WTC11 (cell line): ENCODE measurements around the gene PARPBP.

ENCODE experiments used
- ATF3 ChIP-seq: sonication (generic); formaldehyde crosslinking; conservative IDR thresholded peaks from 2 replicates; pipeline ENCODE4 v1.8.1; 2022; ENCODE audit warnings: mild to moderate bottlenecking, missing genetic modification reagents
- CTCF ChIP-seq: fragments of 200-600 bp; IDR thresholded peaks from 2 replicates; pipeline ENCODE4 v1.8.0; 2022; ENCODE audit warnings: antibody characterized with exemption
- E2F5 ChIP-seq: sonication (generic); formaldehyde crosslinking; IDR thresholded peaks from 2 replicates; pipeline ENCODE4 v1.8.1; 2022; ENCODE audit warnings: mild to moderate bottlenecking, moderate library complexity, missing genetic modification reagents
- FOXP1 ChIP-seq: sonication (generic); formaldehyde crosslinking; IDR thresholded peaks from 2 replicates; pipeline ENCODE4 v1.8.0; 2022; ENCODE audit warnings: missing genetic modification reagents, mild to moderate bottlenecking, moderate library complexity, borderline replicate concordance
- FOXP4 ChIP-seq: sonication (generic); formaldehyde crosslinking; IDR thresholded peaks from 2 replicates; pipeline ENCODE4 v1.8.0; 2022; ENCODE audit warnings: mild to moderate bottlenecking, missing genetic modification reagents
- IRF2 ChIP-seq: sonication (generic); formaldehyde crosslinking; IDR thresholded peaks from 2 replicates; pipeline ENCODE4 v1.8.0; 2022; ENCODE audit warnings: low read depth, missing genetic modification reagents, borderline replicate concordance
- MAX ChIP-seq: sonication (generic); formaldehyde crosslinking; IDR thresholded peaks from 2 replicates; pipeline ENCODE4 v1.8.0; 2022; ENCODE audit warnings: mild to moderate bottlenecking, missing genetic modification reagents
- NFATC4 ChIP-seq: fragments of 250-450 bp; sonication (Bioruptor Pico); IDR thresholded peaks from 2 replicates; pipeline ENCODE4 v1.9.0; 2021; ENCODE audit warnings: mild to moderate bottlenecking
- RELA ChIP-seq: sonication (generic); formaldehyde crosslinking; IDR thresholded peaks from 2 replicates; pipeline ENCODE4 v1.8.1; 2022; ENCODE audit warnings: missing genetic modification reagents, mild to moderate bottlenecking, borderline replicate concordance
- ZBTB21 ChIP-seq: sonication (generic); formaldehyde crosslinking; IDR thresholded peaks from 2 replicates; pipeline ENCODE4 v1.8.1; 2023; ENCODE audit warnings: mild to moderate bottlenecking, missing genetic modification reagents, borderline replicate concordance
- ZNF232 ChIP-seq: sonication (generic); formaldehyde crosslinking; IDR thresholded peaks from 2 replicates; pipeline ENCODE4 v1.8.0; 2022; ENCODE audit warnings: mild to moderate bottlenecking, missing genetic modification reagents
- ZNF423 ChIP-seq: fragments of 250-450 bp; sonication (Bioruptor Pico); IDR thresholded peaks from 2 replicates; pipeline ENCODE4 v2.1.2; 2022; ENCODE audit warnings: mild to moderate bottlenecking, moderate library complexity
- TF ChIP-seq, protein P1 (sequence below): sonication (generic); formaldehyde crosslinking; IDR thresholded peaks from 2 replicates; pipeline ENCODE4 v1.8.1; 2023; ENCODE audit warnings: mild to moderate bottlenecking, missing genetic modification reagents, moderate library complexity
- TF ChIP-seq, protein P2 (sequence below): sonication (generic); formaldehyde crosslinking; IDR thresholded peaks from 2 replicates; pipeline ENCODE4 v1.8.0; 2023; ENCODE audit warnings: missing genetic modification reagents

GRCh38 chr12:102110782-102111181 lies 9.2 kb upstream of the PARPBP start:
- no peak for TF ChIP-seq ZBTB21 (CRISPR knock-in tag)
- no peak for TF ChIP-seq CTCF
- no peak for TF ChIP-seq MAX
- TF ChIP-seq, protein P1, sequence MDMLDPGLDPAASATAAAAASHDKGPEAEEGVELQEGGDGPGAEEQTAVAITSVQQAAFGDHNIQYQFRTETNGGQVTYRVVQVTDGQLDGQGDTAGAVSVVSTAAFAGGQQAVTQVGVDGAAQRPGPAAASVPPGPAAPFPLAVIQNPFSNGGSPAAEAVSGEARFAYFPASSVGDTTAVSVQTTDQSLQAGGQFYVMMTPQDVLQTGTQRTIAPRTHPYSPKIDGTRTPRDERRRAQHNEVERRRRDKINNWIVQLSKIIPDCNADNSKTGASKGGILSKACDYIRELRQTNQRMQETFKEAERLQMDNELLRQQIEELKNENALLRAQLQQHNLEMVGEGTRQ (CRISPR knock-in tag), result no peak
- no peak for TF ChIP-seq FOXP1 (CRISPR knock-in tag)
- TF ChIP-seq, protein P2, sequence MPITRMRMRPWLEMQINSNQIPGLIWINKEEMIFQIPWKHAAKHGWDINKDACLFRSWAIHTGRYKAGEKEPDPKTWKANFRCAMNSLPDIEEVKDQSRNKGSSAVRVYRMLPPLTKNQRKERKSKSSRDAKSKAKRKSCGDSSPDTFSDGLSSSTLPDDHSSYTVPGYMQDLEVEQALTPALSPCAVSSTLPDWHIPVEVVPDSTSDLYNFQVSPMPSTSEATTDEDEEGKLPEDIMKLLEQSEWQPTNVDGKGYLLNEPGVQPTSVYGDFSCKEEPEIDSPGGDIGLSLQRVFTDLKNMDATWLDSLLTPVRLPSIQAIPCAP (CRISPR knock-in tag), result no peak
- TF ChIP-seq ATF3 (CRISPR knock-in tag), result no peak
- TF ChIP-seq NFATC4 (CRISPR knock-in tag), result no peak
- no peak for TF ChIP-seq RELA
- no peak for TF ChIP-seq IRF2
- TF ChIP-seq E2F5 (CRISPR knock-in tag), result no peak
- TF ChIP-seq ZNF423 (CRISPR knock-in tag), result no peak
- no peak for TF ChIP-seq ZNF232
- no peak for TF ChIP-seq FOXP4
